ENCODE results near the gene PRDM5. TPM values are rescaled to one million over a fixed set of nuclear protein-coding genes. Genes with fewer than 3 reads are reported as not detected.

The PRDM5 gene
- total RNA-seq, 3 donors from 2014 or later (not counting 1 experiment from before 2014, with no cell fraction given): not detected

- Histone ChIP-seq H3K4me3 (ENCODE audit: low read length) (no peak overlapping the region), H3K27me3 (ENCODE audit: control insufficient read depth, insufficient read depth, low read length) (no peaks in the 10 kb centered on the region), H3K9me3 (ENCODE audit: control insufficient read depth, insufficient read depth, low read length) (no peaks in the 10 kb centered on the region), H3K4me1 (ENCODE audit: control insufficient read depth, insufficient read depth, low read length) (no peaks in the 10 kb centered on the region), H3K27ac (ENCODE audit: low read length) (no peak overlapping the region), H3K36me3 (ENCODE audit: control insufficient read depth, insufficient read depth, low read length) (no peaks in the 10 kb centered on the region)
- Mint-ChIP-seq H3K4me1 (no peaks in the 10 kb centered on the region), H3K27ac (no peak overlapping the region), H3K36me3 (no peaks in the 10 kb centered on the region), H3K27me3 (ENCODE audit: low read depth in 2 of 2) (peaks cover 0 to 3% of the 10 kb centered on the region in 2 donors), H3K9me3 (peaks cover 0 to 3% of the 10 kb centered on the region in 2 donors), H3K4me3 (no peak overlapping the region)
- no peak for TF ChIP-seq CTCF (IDR thresholded peaks at IDR 0.05)
- intact Hi-C loops (cut with micrococcal nuclease): no loop called here
- DNase-seq: no peak
- WGBS (ENCODE audit: insufficient coverage): 76% methylated on average over 2 of the region's 2 CpGs
- ATAC-seq: no peak
These were observed 19.1 kb downstream of the PRDM5 start for GRCh38 chr4:120903419-120903818.

- H3K4me3 Mint-ChIP-seq: no peak overlapping the region
- intact Hi-C loops (cut with micrococcal nuclease): no loop called here
- Histone ChIP-seq H3K27ac (ENCODE audit: low read length) (no peak overlapping the region), H3K4me3 (ENCODE audit: low read length) (no peak overlapping the region), H3K27me3 (ENCODE audit: control insufficient read depth, insufficient read depth, low read length) (no peaks in the 10 kb centered on the region), H3K9me3 (ENCODE audit: control insufficient read depth, insufficient read depth, low read length) (no peaks in the 10 kb centered on the region), H3K4me1 (ENCODE audit: control insufficient read depth, insufficient read depth, low read length) (no peaks in the 10 kb centered on the region), H3K36me3 (ENCODE audit: control insufficient read depth, insufficient read depth, low read length) (no peaks in the 10 kb centered on the region)
- no peak for TF ChIP-seq CTCF (IDR thresholded peaks at IDR 0.05)
- DNase-seq: no peak
- no peak overlapping the region for H3K27ac Mint-ChIP-seq
- no peak for ATAC-seq
- peaks cover 0 to 3% of the 10 kb centered on the region in 2 donors for H3K27me3 Mint-ChIP-seq (ENCODE audit: low read depth in 2 of 2)
- H3K9me3 Mint-ChIP-seq: peaks cover 0 to 3% of the 10 kb centered on the region in 2 donors
- H3K4me1 Mint-ChIP-seq: no peaks in the 10 kb centered on the region
- H3K36me3 Mint-ChIP-seq: no peaks in the 10 kb centered on the region
These were observed 19.6 kb downstream of the PRDM5 start for GRCh38 chr4:120902925-120903324.

GRCh38 chr4:120901731-120902130 is 20.8 kb downstream of the PRDM5 start:
- ATAC-seq: no peak
- 67% methylated on average over 1 of the region's 1 CpG for WGBS (ENCODE audit: insufficient coverage)
- no peaks in the 10 kb centered on the region for H3K36me3 ChIP-seq (ENCODE audit: control insufficient read depth, insufficient read depth, low read length)
- no peak overlapping the region for H3K4me3 ChIP-seq (ENCODE audit: low read length)
- no peak overlapping the region for H3K27ac ChIP-seq (ENCODE audit: low read length)
- H3K9me3 Mint-ChIP-seq: peaks cover 0 to 3% of the 10 kb centered on the region in 2 donors
- no peak overlapping the region for H3K4me3 Mint-ChIP-seq
- H3K27me3 ChIP-seq (ENCODE audit: control insufficient read depth, insufficient read depth, low read length): no peaks in the 10 kb centered on the region
- no peaks in the 10 kb centered on the region for H3K9me3 ChIP-seq (ENCODE audit: control insufficient read depth, insufficient read depth, low read length)
- intact Hi-C loops (cut with micrococcal nuclease): no loop called here
- TF ChIP-seq CTCF (IDR thresholded peaks at IDR 0.05): no peak
- H3K36me3 Mint-ChIP-seq: no peaks in the 10 kb centered on the region
- H3K27ac Mint-ChIP-seq: no peak overlapping the region
- H3K27me3 Mint-ChIP-seq (ENCODE audit: low read depth in 2 of 2): peaks cover 0 to 3% of the 10 kb centered on the region in 2 donors
- H3K4me1 ChIP-seq (ENCODE audit: control insufficient read depth, insufficient read depth, low read length): no peaks in the 10 kb centered on the region
- no peaks in the 10 kb centered on the region for H3K4me1 Mint-ChIP-seq
- no peak for DNase-seq

GRCh38 chr4:120897981-120898719 is 24.4 kb downstream of the PRDM5 start:
- Mint-ChIP-seq H3K36me3 (no peaks in the 10 kb centered on the region), H3K4me3 (no peak overlapping the region), H3K27ac (no peak overlapping the region), H3K9me3 (peaks cover 0 to 5% of the 10 kb centered on the region in 2 donors), H3K27me3 (ENCODE audit: low read depth in 2 of 2) (peaks cover 0 to 6% of the 10 kb centered on the region in 2 donors), H3K4me1 (no peaks in the 10 kb centered on the region)
- no peaks in the 10 kb centered on the region for H3K27me3 ChIP-seq (ENCODE audit: control insufficient read depth, insufficient read depth, low read length)
- no peak overlapping the region for H3K27ac ChIP-seq (ENCODE audit: low read length)
- H3K4me3 ChIP-seq (ENCODE audit: low read length): no peak overlapping the region
- intact Hi-C loops (cut with micrococcal nuclease): no loop called here
- H3K36me3 ChIP-seq (ENCODE audit: control insufficient read depth, insufficient read depth, low read length): no peaks in the 10 kb centered on the region
- TF ChIP-seq CTCF (IDR thresholded peaks at IDR 0.05): no peak
- WGBS (ENCODE audit: insufficient coverage): 97% methylated on average over 3 of the region's 4 CpGs
- no peak for DNase-seq
- peaks cover under 1% of the 10 kb centered on the region for H3K9me3 ChIP-seq (ENCODE audit: control insufficient read depth, insufficient read depth, low read length)
- no peaks in the 10 kb centered on the region for H3K4me1 ChIP-seq (ENCODE audit: control insufficient read depth, insufficient read depth, low read length)
- no peak for ATAC-seq

Measured in natural killer cell (primary cell).